ENCODE measurements around the gene RRP1B.
A peak's percentile ranks its signal among the peaks of the same experiment; 100 is the strongest.
"Not testable (repeated sequence)": the region's sequence is repeated elsewhere in the genome, so short reads cannot be mapped to it uniquely, and the experiment has no call there.

RRP1B gene

GRCh38 chr21:43712268-43712942 is 53.0 kb downstream of the RRP1B start:
- H3K36me3 ChIP-seq (ENCODE audit: control insufficient read depth, insufficient read depth, low read length): no peaks in the 10 kb centered on the region
- no peak overlapping the region for H3K4me3 ChIP-seq (replicated peaks; ENCODE audit: low read depth, low read length)
- H3K27me3 ChIP-seq (replicated peaks; ENCODE audit: control insufficient read depth, insufficient read depth, low read length): no peaks in the 10 kb centered on the region
- no peak for TF ChIP-seq CTCF (IDR thresholded peaks at IDR 0.05; ENCODE audit: insufficient read depth, low read length, poor library complexity, severe bottlenecking)
- no peak for DNase-seq (ENCODE audit: extremely low read depth, insufficient read length)

- H3K36me3 ChIP-seq (ENCODE audit: control insufficient read depth, insufficient read depth, low read length): not testable (repeated sequence)
These were observed 53.8 kb downstream of the RRP1B start for GRCh38 chr21:43713123-43713522.

GRCh38 chr21:43716376-43717165 is 57.2 kb downstream of the RRP1B start:
- TF ChIP-seq CTCF (IDR thresholded peaks at IDR 0.05; ENCODE audit: insufficient read depth, low read length, poor library complexity, severe bottlenecking): no peak
- peak; percentile 81 for DNase-seq (ENCODE audit: extremely low read depth, insufficient read length)
- Histone ChIP-seq H3K4me3 (replicated peaks; ENCODE audit: low read depth, low read length) (no peak overlapping the region), H3K36me3 (ENCODE audit: control insufficient read depth, insufficient read depth, low read length) (no peaks in the 10 kb centered on the region; the same call in 1 of the 2 replicates), H3K27me3 (replicated peaks; ENCODE audit: control insufficient read depth, insufficient read depth, low read length) (no peaks in the 10 kb centered on the region)

More at GRCh38 chr21:43713123-43713522, 53.8 kb downstream of the RRP1B start:
- H3K27me3 ChIP-seq (replicated peaks; ENCODE audit: control insufficient read depth, insufficient read depth, low read length); H3K4me3 ChIP-seq (replicated peaks; ENCODE audit: low read depth, low read length); DNase-seq (ENCODE audit: extremely low read depth, insufficient read length): not testable (repeated sequence)

- TF ChIP-seq CTCF (IDR thresholded peaks at IDR 0.05; ENCODE audit: insufficient read depth, low read length, poor library complexity, severe bottlenecking): no peak
- H3K27me3 ChIP-seq (replicated peaks; ENCODE audit: control insufficient read depth, insufficient read depth, low read length): no peaks in the 10 kb centered on the region
- no peak for DNase-seq (ENCODE audit: extremely low read depth, insufficient read length)
- no peak overlapping the region for H3K4me3 ChIP-seq (replicated peaks; ENCODE audit: low read depth, low read length)
- no peaks in the 10 kb centered on the region; the same call in 1 of the 2 replicates for H3K36me3 ChIP-seq (ENCODE audit: control insufficient read depth, insufficient read depth, low read length)
These were observed 58.0 kb downstream of the RRP1B start for GRCh38 chr21:43717166-43717853.

GRCh38 chr21:43717967-43718871 is 58.9 kb downstream of the RRP1B start:
- no peak for DNase-seq (ENCODE audit: extremely low read depth, insufficient read length)
- Histone ChIP-seq H3K36me3 (ENCODE audit: control insufficient read depth, insufficient read depth, low read length) (no peaks in the 10 kb centered on the region; the same call in 1 of the 2 replicates), H3K4me3 (replicated peaks; ENCODE audit: low read depth, low read length) (peak overlapping the region; percentile 60), H3K27me3 (replicated peaks; ENCODE audit: control insufficient read depth, insufficient read depth, low read length) (no peaks in the 10 kb centered on the region)
- TF ChIP-seq CTCF (IDR thresholded peaks at IDR 0.05; ENCODE audit: insufficient read depth, low read length, poor library complexity, severe bottlenecking): no peak

All from GM06990 (cell line).